Hepatocyte (in vitro differentiated cells): Measurements from ENCODE around the gene WDR18.

Source experiments
- EZH2phosphoT487 ChIP-seq: fragments of 200-600 bp; sonication (generic); IDR thresholded peaks from one replicate; pipeline ENCODE4 v1.6.1; 2018; ENCODE audit warnings: antibody characterized with exemption, mild to moderate bottlenecking, low read depth, moderate library complexity; ENCODE audit not compliant: unreplicated experiment, severe bottlenecking
- TF ChIP-seq, protein P1 (sequence below): fragments of 200-600 bp; sonication (generic); IDR thresholded peaks from 2 replicates; pipeline ENCODE4 v1.5.1; 2016; ENCODE audit warnings: antibody characterized with exemption, mild to moderate bottlenecking; ENCODE audit not compliant: poor library complexity

DNA sequence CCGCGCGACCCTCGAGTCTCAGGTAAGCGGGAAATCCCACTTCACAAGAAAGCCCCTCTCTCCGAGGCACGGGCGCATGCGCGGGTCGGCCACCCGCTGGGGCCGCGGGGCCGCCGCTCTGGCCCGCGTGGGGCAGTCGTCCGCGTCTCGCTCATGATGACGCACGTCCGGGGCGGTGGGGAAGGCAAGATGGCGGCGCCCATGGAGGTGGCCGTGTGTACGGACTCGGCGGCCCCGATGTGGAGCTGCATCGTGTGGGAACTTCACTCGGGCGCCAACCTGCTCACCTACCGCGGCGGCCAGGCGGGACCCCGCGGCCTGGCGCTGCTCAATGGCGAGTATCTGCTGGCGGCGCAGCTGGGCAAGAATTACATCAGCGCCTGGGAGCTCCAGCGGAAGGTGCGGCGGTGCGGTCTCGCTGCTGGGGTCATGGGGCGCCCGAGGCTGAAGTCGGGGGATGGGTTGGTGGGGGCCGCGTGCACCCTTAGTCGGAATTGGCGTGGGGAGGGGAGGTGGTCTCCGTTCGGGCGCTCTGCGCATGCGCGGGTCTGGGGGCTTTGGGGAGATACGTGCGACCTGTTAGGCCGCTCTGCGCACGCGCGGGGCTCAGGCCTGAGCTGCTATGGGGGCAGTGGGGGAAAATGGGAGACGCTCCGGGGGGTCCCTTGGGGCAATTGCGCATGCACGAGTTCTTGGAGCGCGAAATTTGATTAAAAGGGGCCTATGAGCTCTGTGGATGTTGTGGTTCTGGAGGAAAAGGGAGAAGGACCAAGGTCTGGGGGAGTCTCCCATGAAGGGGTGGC, at the start of gene WDR18:
- TF ChIP-seq EZH2phosphoT487, result no peak
- TF ChIP-seq, protein P1, sequence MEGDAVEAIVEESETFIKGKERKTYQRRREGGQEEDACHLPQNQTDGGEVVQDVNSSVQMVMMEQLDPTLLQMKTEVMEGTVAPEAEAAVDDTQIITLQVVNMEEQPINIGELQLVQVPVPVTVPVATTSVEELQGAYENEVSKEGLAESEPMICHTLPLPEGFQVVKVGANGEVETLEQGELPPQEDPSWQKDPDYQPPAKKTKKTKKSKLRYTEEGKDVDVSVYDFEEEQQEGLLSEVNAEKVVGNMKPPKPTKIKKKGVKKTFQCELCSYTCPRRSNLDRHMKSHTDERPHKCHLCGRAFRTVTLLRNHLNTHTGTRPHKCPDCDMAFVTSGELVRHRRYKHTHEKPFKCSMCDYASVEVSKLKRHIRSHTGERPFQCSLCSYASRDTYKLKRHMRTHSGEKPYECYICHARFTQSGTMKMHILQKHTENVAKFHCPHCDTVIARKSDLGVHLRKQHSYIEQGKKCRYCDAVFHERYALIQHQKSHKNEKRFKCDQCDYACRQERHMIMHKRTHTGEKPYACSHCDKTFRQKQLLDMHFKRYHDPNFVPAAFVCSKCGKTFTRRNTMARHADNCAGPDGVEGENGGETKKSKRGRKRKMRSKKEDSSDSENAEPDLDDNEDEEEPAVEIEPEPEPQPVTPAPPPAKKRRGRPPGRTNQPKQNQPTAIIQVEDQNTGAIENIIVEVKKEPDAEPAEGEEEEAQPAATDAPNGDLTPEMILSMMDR, result no peak
